ENCODE data around the gene DHRS9.

Gene DHRS9

GRCh38 chr2:169108099-169108884, 38.9 kb downstream of the DHRS9 start (continued):
- TF ChIP-seq CREB5 (CRISPR knock-in tag; IDR thresholded peaks at IDR 0.05; ENCODE audit: low read depth) (no peak), ZFP30 (CRISPR knock-in tag; IDR thresholded peaks at IDR 0.05) (no peak), ZNF70 (CRISPR knock-in tag; IDR thresholded peaks at IDR 0.05) (no peak), ARNTL (CRISPR knock-in tag; IDR thresholded peaks at IDR 0.05; ENCODE audit: borderline replicate concordance, low read depth) (no peak), ZFP3 (CRISPR knock-in tag; IDR thresholded peaks at IDR 0.05) (no peak), BACH2 (CRISPR knock-in tag; IDR thresholded peaks at IDR 0.05; ENCODE audit: borderline replicate concordance) (no peak), RARB (CRISPR knock-in tag; IDR thresholded peaks at IDR 0.05) (no peak), POU6F1 (CRISPR knock-in tag; IDR thresholded peaks at IDR 0.05; ENCODE audit: borderline replicate concordance, low read depth) (no peak), OSR1 (CRISPR knock-in tag; IDR thresholded peaks at IDR 0.05) (no peak)

- no peak for TF ChIP-seq CSRNP3 (CRISPR knock-in tag; IDR thresholded peaks at IDR 0.05)
- TF ChIP-seq GLIS3 (CRISPR knock-in tag; IDR thresholded peaks at IDR 0.05) = no peak
- no peak for TF ChIP-seq ZNF8 (CRISPR knock-in tag; IDR thresholded peaks at IDR 0.05)
- TF ChIP-seq ZFP3 (CRISPR knock-in tag; IDR thresholded peaks at IDR 0.05) = no peak
- no peak for TF ChIP-seq TCF4 (CRISPR knock-in tag; IDR thresholded peaks at IDR 0.05; ENCODE audit: borderline replicate concordance)
- TF ChIP-seq PPARA (CRISPR knock-in tag; IDR thresholded peaks at IDR 0.05; ENCODE audit: borderline replicate concordance) = no peak
- TF ChIP-seq BACH2 (CRISPR knock-in tag; IDR thresholded peaks at IDR 0.05; ENCODE audit: borderline replicate concordance) = no peak
- no peak for TF ChIP-seq ARNTL (CRISPR knock-in tag; IDR thresholded peaks at IDR 0.05; ENCODE audit: borderline replicate concordance, low read depth)
- no peak for TF ChIP-seq ZNF565 (CRISPR knock-in tag; conservative IDR thresholded peaks at IDR 0.05; ENCODE audit: low read depth)
- TF ChIP-seq ESRRG (CRISPR knock-in tag; IDR thresholded peaks at IDR 0.05) = no peak
- ATAC-seq = peak; percentile 99
Observed at GRCh38 chr2:169109502-169110409, 40.4 kb downstream of the DHRS9 start.

- no peak for ATAC-seq
- no peak for TF ChIP-seq PATZ1 (CRISPR knock-in tag; IDR thresholded peaks at IDR 0.05; ENCODE audit: borderline replicate concordance)
Observed at GRCh38 chr2:169110419-169110818, 41.1 kb downstream of the DHRS9 start.

- ATAC-seq = no peak
- TF ChIP-seq ISL1 (CRISPR knock-in tag; IDR thresholded peaks at IDR 0.05) (no peak), OSR1 (CRISPR knock-in tag; IDR thresholded peaks at IDR 0.05) (no peak), TSHZ2 (CRISPR knock-in tag; IDR thresholded peaks at IDR 0.05) (no peak), BACH2 (CRISPR knock-in tag; IDR thresholded peaks at IDR 0.05; ENCODE audit: borderline replicate concordance) (no peak), PPARA (CRISPR knock-in tag; IDR thresholded peaks at IDR 0.05; ENCODE audit: borderline replicate concordance) (no peak), ZFP3 (CRISPR knock-in tag; IDR thresholded peaks at IDR 0.05) (no peak), TCF4 (CRISPR knock-in tag; IDR thresholded peaks at IDR 0.05; ENCODE audit: borderline replicate concordance) (no peak), ARNTL (CRISPR knock-in tag; IDR thresholded peaks at IDR 0.05; ENCODE audit: borderline replicate concordance, low read depth) (no peak), ZC3H10 (CRISPR knock-in tag; IDR thresholded peaks at IDR 0.05) (no peak), RARB (CRISPR knock-in tag; IDR thresholded peaks at IDR 0.05) (no peak), CSRNP3 (CRISPR knock-in tag; IDR thresholded peaks at IDR 0.05) (no peak), ZNF565 (CRISPR knock-in tag; conservative IDR thresholded peaks at IDR 0.05; ENCODE audit: low read depth) (no peak)
Observed at GRCh38 chr2:169110916-169111315, 41.6 kb downstream of the DHRS9 start.

Measured in SK-N-SH treated with all-trans-retinoic acid at 6 μM for 48 hours (cell line).